ENCODE measurements around the gene XIRP1. TPM values are rescaled to one million over a fixed set of nuclear protein-coding genes. Genes with fewer than 3 reads are reported as not detected.

XIRP1 gene
- total RNA-seq, 1 donor from 2014 or later, result not detected

- no peak for DNase-seq
- no peak for TF ChIP-seq CTCF (IDR thresholded peaks at IDR 0.05)
Observed at GRCh38 chr3:39187372-39188155, 4.8 kb downstream of the XIRP1 start.

GRCh38 chr3:39186692-39187151 is 5.7 kb downstream of the XIRP1 start:
- H3K4me3 ChIP-seq, result no peak overlapping the region
- peaks cover 4% of the 10 kb centered on the region for H3K4me1 ChIP-seq
- no peak overlapping the region for H3K27ac ChIP-seq
- DNase-seq, result no peak
- no peaks in the 10 kb centered on the region for H3K36me3 ChIP-seq
- H3K9me3 ChIP-seq, result no peaks in the 10 kb centered on the region
- TF ChIP-seq CTCF (IDR thresholded peaks at IDR 0.05), result no peak
- no peak for ATAC-seq
- H3K27me3 ChIP-seq, result no peaks in the 10 kb centered on the region
- intact Hi-C loops (cut with DNase I), result no loop called here

More at GRCh38 chr3:39187372-39188155, 4.8 kb downstream of the XIRP1 start:
- intact Hi-C loops (cut with DNase I), result no loop called here
- H3K9me3 ChIP-seq, result no peaks in the 10 kb centered on the region
- no peak for ATAC-seq
- H3K4me1 ChIP-seq, result peaks cover under 1% of the 10 kb centered on the region
- H3K36me3 ChIP-seq, result no peaks in the 10 kb centered on the region
- H3K27me3 ChIP-seq, result no peaks in the 10 kb centered on the region
- H3K27ac ChIP-seq, result no peak overlapping the region
- no peak overlapping the region for H3K4me3 ChIP-seq

GRCh38 chr3:39185959-39186691 is 6.3 kb downstream of the XIRP1 start:
- H3K9me3 ChIP-seq, result no peaks in the 10 kb centered on the region
- no peak overlapping the region for H3K27ac ChIP-seq
- no peak overlapping the region for H3K4me3 ChIP-seq
- TF ChIP-seq CTCF (IDR thresholded peaks at IDR 0.05), result no peak
- intact Hi-C loops (cut with DNase I), result no loop called here
- no peaks in the 10 kb centered on the region for H3K36me3 ChIP-seq
- DNase-seq (no peak), ATAC-seq (no peak)
- peaks cover 7% of the 10 kb centered on the region for H3K4me1 ChIP-seq
- no peaks in the 10 kb centered on the region for H3K27me3 ChIP-seq

GRCh38 chr3:39185326-39185958 is 7.0 kb downstream of the XIRP1 start:
- intact Hi-C loops (cut with DNase I), result no loop called here
- H3K36me3 ChIP-seq, result no peaks in the 10 kb centered on the region
- no peak overlapping the region for H3K27ac ChIP-seq
- H3K4me3 ChIP-seq, result no peak overlapping the region
- no peak for ATAC-seq
- no peak for TF ChIP-seq CTCF (IDR thresholded peaks at IDR 0.05)
- no peaks in the 10 kb centered on the region for H3K27me3 ChIP-seq
- no peaks in the 10 kb centered on the region for H3K9me3 ChIP-seq
- DNase-seq, result no peak
- H3K4me1 ChIP-seq, result peaks cover 10% of the 10 kb centered on the region

- intact Hi-C loops (cut with DNase I), result no loop called here
- H3K4me3 ChIP-seq, result no peak overlapping the region
- TF ChIP-seq CTCF (IDR thresholded peaks at IDR 0.05), result no peak
- H3K27ac ChIP-seq, result no peak overlapping the region
- no peak for DNase-seq
- no peaks in the 10 kb centered on the region for H3K9me3 ChIP-seq
- peaks cover 16% of the 10 kb centered on the region for H3K4me1 ChIP-seq
- H3K27me3 ChIP-seq, result no peaks in the 10 kb centered on the region
- no peak for ATAC-seq
- H3K36me3 ChIP-seq, result no peaks in the 10 kb centered on the region
Observed at GRCh38 chr3:39184968-39185285, 7.5 kb downstream of the XIRP1 start.

Measured in upper lobe of right lung (tissue), 1 donor.